Panc1 (cell line): ENCODE results near the gene ARHGDIA.

Source experiments
- CTCF ChIP-seq: fragments of 450-650 bp; IDR thresholded peaks from 2 replicates; pipeline ENCODE4 v1.5.1; 2017; ENCODE audit warnings: mild to moderate bottlenecking
- POLR2AphosphoS5 ChIP-seq: IDR thresholded peaks from 2 replicates; pipeline ENCODE4 v1.6.1; 2012; ENCODE audit warnings: mild to moderate bottlenecking, low read depth, low read length, moderate library complexity
- TF ChIP-seq, protein P1 (sequence below), 2 experiments: IDR thresholded peaks; 2 replicates each; pipeline ENCODE4 v1.6.1; 2011 to 2012; ENCODE audit warnings: low read depth in 2 of 2, control low read depth in 1 of 2, low read length in 1 of 2, mild to moderate bottlenecking in 1 of 2, moderate library complexity in 1 of 2; ENCODE audit not compliant: insufficient read depth in 1 of 2

- TF ChIP-seq CTCF, result no peak
- TF ChIP-seq POLR2AphosphoS5, result no peak
- TF ChIP-seq, protein P1, sequence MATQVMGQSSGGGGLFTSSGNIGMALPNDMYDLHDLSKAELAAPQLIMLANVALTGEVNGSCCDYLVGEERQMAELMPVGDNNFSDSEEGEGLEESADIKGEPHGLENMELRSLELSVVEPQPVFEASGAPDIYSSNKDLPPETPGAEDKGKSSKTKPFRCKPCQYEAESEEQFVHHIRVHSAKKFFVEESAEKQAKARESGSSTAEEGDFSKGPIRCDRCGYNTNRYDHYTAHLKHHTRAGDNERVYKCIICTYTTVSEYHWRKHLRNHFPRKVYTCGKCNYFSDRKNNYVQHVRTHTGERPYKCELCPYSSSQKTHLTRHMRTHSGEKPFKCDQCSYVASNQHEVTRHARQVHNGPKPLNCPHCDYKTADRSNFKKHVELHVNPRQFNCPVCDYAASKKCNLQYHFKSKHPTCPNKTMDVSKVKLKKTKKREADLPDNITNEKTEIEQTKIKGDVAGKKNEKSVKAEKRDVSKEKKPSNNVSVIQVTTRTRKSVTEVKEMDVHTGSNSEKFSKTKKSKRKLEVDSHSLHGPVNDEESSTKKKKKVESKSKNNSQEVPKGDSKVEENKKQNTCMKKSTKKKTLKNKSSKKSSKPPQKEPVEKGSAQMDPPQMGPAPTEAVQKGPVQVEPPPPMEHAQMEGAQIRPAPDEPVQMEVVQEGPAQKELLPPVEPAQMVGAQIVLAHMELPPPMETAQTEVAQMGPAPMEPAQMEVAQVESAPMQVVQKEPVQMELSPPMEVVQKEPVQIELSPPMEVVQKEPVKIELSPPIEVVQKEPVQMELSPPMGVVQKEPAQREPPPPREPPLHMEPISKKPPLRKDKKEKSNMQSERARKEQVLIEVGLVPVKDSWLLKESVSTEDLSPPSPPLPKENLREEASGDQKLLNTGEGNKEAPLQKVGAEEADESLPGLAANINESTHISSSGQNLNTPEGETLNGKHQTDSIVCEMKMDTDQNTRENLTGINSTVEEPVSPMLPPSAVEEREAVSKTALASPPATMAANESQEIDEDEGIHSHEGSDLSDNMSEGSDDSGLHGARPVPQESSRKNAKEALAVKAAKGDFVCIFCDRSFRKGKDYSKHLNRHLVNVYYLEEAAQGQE (IDR thresholded peaks at IDR 0.05; ENCODE audit: insufficient read depth in 1 of 2, low read depth in 2 of 2, low read length in 1 of 2), result no peak
These were observed 8.0 kb upstream of the ARHGDIA start for GRCh38 chr17:81879121-81879520.
